ENCODE data around the gene HPD.
"Not testable (repeated sequence)": the region's sequence is repeated elsewhere in the genome, so short reads cannot be mapped to it uniquely, and the experiment has no call there.

HPD gene

GRCh38 chr12:121889274-121889624, 30.6 kb upstream of the HPD start:
- H3K27me3 ChIP-seq (ENCODE audit: insufficient read depth, low read depth): no peaks in the 10 kb centered on the region
- H3K4me2 ChIP-seq: peak overlapping the region; percentile 78
- no peaks in the 10 kb centered on the region for H3K36me3 ChIP-seq (ENCODE audit: insufficient read depth)
- peak overlapping the region; percentile 61; the same call in 1 of the 2 replicates for H2AFZ ChIP-seq (ENCODE audit: low read depth)
- no peak overlapping the region for H3K4me3 ChIP-seq (IDR thresholded peaks at IDR 0.05; ENCODE audit: insufficient read depth, low read depth, low read length)
- H3K9ac ChIP-seq: peak overlapping the region; percentile 69; the same call in 1 of the 2 replicates
- no peaks in the 10 kb centered on the region for H4K20me1 ChIP-seq (ENCODE audit: insufficient read depth)
- H3K27ac ChIP-seq: peak overlapping the region; percentile 71
- H3K4me1 ChIP-seq (ENCODE audit: low read depth, poor library complexity, severe bottlenecking): peaks cover 26% of the 10 kb centered on the region
- no peak for TF ChIP-seq CTCF (conservative IDR thresholded peaks at IDR 0.05; ENCODE audit: low read depth, low read length)
- H3K79me2 ChIP-seq (ENCODE audit: insufficient read depth, low read depth): peaks cover 23% of the 10 kb centered on the region; the same call in 1 of the 2 replicates

- Histone ChIP-seq H3K79me2 (ENCODE audit: insufficient read depth, low read depth) (peaks cover 21% of the 10 kb centered on the region; the same call in 1 of the 2 replicates), H2AFZ (ENCODE audit: low read depth) (peak within 1 kb of the TSS; percentile 61)
Observed at GRCh38 chr12:121888478-121889273, 30.0 kb upstream of the HPD start, which contains the start of gene PSMD9. Gene PSMD9 (plus strand): TSS chr12:121888790. CDS start chr12:121888857, 67 bp downstream.

GRCh38 chr12:121888083-121888477, 29.4 kb upstream of the HPD start:
- TF ChIP-seq CTCF (conservative IDR thresholded peaks at IDR 0.05; ENCODE audit: low read depth, low read length): no peak
- Histone ChIP-seq H3K4me3 (IDR thresholded peaks at IDR 0.05; ENCODE audit: insufficient read depth, low read depth, low read length) (no peak overlapping the region), H3K4me1 (ENCODE audit: low read depth, poor library complexity, severe bottlenecking) (peaks cover 14% of the 10 kb centered on the region), H3K27me3 (ENCODE audit: insufficient read depth, low read depth) (no peaks in the 10 kb centered on the region), H3K79me2 (ENCODE audit: insufficient read depth, low read depth) (peaks cover 21% of the 10 kb centered on the region; the same call in 1 of the 2 replicates), H4K20me1 (ENCODE audit: insufficient read depth) (no peaks in the 10 kb centered on the region), H3K27ac (0 out of 2 replicates have a peak overlapping the region, but pooled peaks have one; percentile 71), H3K9ac (peak overlapping the region; percentile 69; the same call in 1 of the 2 replicates), H2AFZ (ENCODE audit: low read depth) (peak overlapping the region; percentile 61), H3K4me2 (peak overlapping the region; percentile 47), H3K36me3 (ENCODE audit: insufficient read depth) (no peaks in the 10 kb centered on the region)

More at GRCh38 chr12:121888478-121889273, 30.0 kb upstream of the HPD start, which contains the start of gene PSMD9:
- Histone ChIP-seq H3K9ac (peak within 1 kb of the TSS; percentile 69), H3K4me1 (ENCODE audit: low read depth, poor library complexity, severe bottlenecking) (peaks cover 20% of the 10 kb centered on the region), H4K20me1 (ENCODE audit: insufficient read depth) (no peaks in the 10 kb centered on the region), H3K4me2 (peak within 1 kb of the TSS; percentile 78), H3K27ac (peak within 1 kb of the TSS; percentile 71), H3K27me3 (ENCODE audit: insufficient read depth, low read depth) (no peaks in the 10 kb centered on the region), H3K4me3 (IDR thresholded peaks at IDR 0.05; ENCODE audit: insufficient read depth, low read depth, low read length) (no peak within 1 kb of the TSS), H3K36me3 (ENCODE audit: insufficient read depth) (no peaks in the 10 kb centered on the region)
- TF ChIP-seq CTCF (conservative IDR thresholded peaks at IDR 0.05; ENCODE audit: low read depth, low read length): peak; percentile 29; the same call in 1 of the 2 replicates

- H3K79me2 ChIP-seq (ENCODE audit: insufficient read depth, low read depth): peaks cover 11% of the 10 kb centered on the region; the same call in 1 of the 2 replicates
- H3K4me2 ChIP-seq; H4K20me1 ChIP-seq (ENCODE audit: insufficient read depth); H3K27ac ChIP-seq; H3K4me1 ChIP-seq (ENCODE audit: low read depth, poor library complexity, severe bottlenecking); H3K4me3 ChIP-seq (IDR thresholded peaks at IDR 0.05; ENCODE audit: insufficient read depth, low read depth, low read length); H2AFZ ChIP-seq (ENCODE audit: low read depth); H3K36me3 ChIP-seq (ENCODE audit: insufficient read depth); H3K9ac ChIP-seq; H3K27me3 ChIP-seq (ENCODE audit: insufficient read depth, low read depth): not testable (repeated sequence)
Observed at GRCh38 chr12:121885129-121885528, 26.5 kb upstream of the HPD start.

- no peak for TF ChIP-seq CTCF (conservative IDR thresholded peaks at IDR 0.05; ENCODE audit: low read depth, low read length)
- no peak overlapping the region for H3K4me2 ChIP-seq
- no peaks in the 10 kb centered on the region for H3K36me3 ChIP-seq (ENCODE audit: insufficient read depth)
- H3K27me3 ChIP-seq (ENCODE audit: insufficient read depth, low read depth): no peaks in the 10 kb centered on the region
- no peaks in the 10 kb centered on the region for H3K4me1 ChIP-seq (ENCODE audit: low read depth, poor library complexity, severe bottlenecking)
- no peaks in the 10 kb centered on the region for H3K79me2 ChIP-seq (ENCODE audit: insufficient read depth, low read depth)
- H2AFZ ChIP-seq (ENCODE audit: low read depth): no peak overlapping the region
- no peak overlapping the region for H3K4me3 ChIP-seq (IDR thresholded peaks at IDR 0.05; ENCODE audit: insufficient read depth, low read depth, low read length)
- no peak overlapping the region for H3K9ac ChIP-seq
- H4K20me1 ChIP-seq (ENCODE audit: insufficient read depth): no peaks in the 10 kb centered on the region
- no peak overlapping the region for H3K27ac ChIP-seq
Observed at GRCh38 chr12:121883315-121883660, 24.6 kb upstream of the HPD start.

- H2AFZ ChIP-seq (ENCODE audit: low read depth); H3K79me2 ChIP-seq (ENCODE audit: insufficient read depth, low read depth); H4K20me1 ChIP-seq (ENCODE audit: insufficient read depth); H3K27me3 ChIP-seq (ENCODE audit: insufficient read depth, low read depth); H3K36me3 ChIP-seq (ENCODE audit: insufficient read depth); H3K4me2 ChIP-seq; H3K4me1 ChIP-seq (ENCODE audit: low read depth, poor library complexity, severe bottlenecking); H3K9ac ChIP-seq; H3K4me3 ChIP-seq (IDR thresholded peaks at IDR 0.05; ENCODE audit: insufficient read depth, low read depth, low read length); H3K27ac ChIP-seq: not testable (repeated sequence)
Observed at GRCh38 chr12:121876080-121876447, 17.4 kb upstream of the HPD start.
